ENCODE data around the gene ARHGAP28.

The ARHGAP28 gene

DNA sequence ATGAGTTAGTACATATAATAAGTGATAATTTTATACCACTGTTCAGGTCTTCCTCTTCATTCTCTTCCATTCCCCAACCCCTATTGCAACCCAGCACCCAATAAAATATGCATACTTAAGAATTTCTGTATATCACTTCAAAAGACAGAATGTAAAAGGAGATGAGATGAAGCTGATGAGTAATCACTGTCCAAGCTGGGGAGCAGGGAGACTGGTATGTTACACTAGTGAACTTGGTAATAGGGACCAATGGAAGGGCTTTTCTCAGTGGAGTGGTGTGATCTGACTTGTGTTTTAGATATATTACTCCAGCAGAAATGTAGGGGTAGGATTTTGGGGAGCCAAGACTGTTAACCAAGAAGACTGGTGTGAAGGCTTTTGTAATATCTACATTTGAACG, 18.0 kb upstream of the ARHGAP28 start:
- TF ChIP-seq CTCF (IDR thresholded peaks at IDR 0.05; ENCODE audit: low read depth, low read length), result no peak

DNA sequence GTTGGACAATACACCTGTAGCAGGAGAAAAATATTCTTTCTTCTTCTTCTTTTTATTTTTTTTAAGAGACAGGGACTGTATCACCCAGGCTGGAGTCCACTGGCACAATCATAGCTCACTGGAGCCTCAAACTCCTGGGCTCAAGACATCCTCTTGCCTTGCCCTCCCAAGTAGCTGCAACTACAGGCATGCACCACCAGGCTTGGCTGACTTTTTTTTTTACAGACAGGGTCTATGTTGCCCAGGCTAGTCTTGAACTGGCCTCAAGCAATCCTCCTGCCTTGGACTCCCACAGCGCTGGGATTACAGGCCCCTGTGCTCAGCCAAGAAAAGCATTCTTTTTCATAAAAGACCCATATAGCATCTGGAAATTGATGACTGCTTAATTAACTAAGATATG, 17.1 kb upstream of the ARHGAP28 start:
- H3K4me3 ChIP-seq (ENCODE audit: low read depth, low read length), result no peak overlapping the region
- no peak for TF ChIP-seq CTCF (IDR thresholded peaks at IDR 0.05; ENCODE audit: low read depth, low read length)

More for the DNA sequence above, 18.0 kb upstream of the ARHGAP28 start:
- no peak overlapping the region for H3K4me3 ChIP-seq (ENCODE audit: low read depth, low read length)

- no peak for TF ChIP-seq CTCF (IDR thresholded peaks at IDR 0.05; ENCODE audit: low read depth, low read length)
- H3K4me3 ChIP-seq (ENCODE audit: low read depth, low read length), result no peak overlapping the region
Measured at GRCh38 chr18:6714010-6714409, 15.5 kb upstream of the ARHGAP28 start.

DNA sequence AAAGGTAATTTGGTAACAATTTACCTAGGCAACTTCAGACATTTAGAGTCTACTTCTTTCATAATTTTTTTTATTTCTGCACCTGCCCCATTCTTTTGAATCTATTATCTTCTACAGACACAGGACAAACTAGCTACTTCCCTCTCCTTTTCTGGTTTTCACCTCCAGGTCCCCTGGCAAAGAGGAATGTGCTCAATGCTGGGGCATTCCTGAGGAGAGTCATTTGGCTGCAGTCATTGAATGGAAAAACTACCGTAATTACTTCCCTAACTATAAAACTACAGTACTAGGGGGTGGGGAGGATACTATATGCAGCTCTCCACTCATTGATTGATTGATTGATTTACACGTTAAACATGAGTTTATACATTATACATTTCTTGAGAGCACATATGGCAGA, 11.2 kb upstream of the ARHGAP28 start:
- no peak for TF ChIP-seq CTCF (IDR thresholded peaks at IDR 0.05; ENCODE audit: low read depth, low read length)
- no peak overlapping the region for H3K4me3 ChIP-seq (ENCODE audit: low read depth, low read length)

GRCh38 chr18:6719098-6719846, 10.2 kb upstream of the ARHGAP28 start:
- H3K4me3 ChIP-seq (ENCODE audit: low read depth, low read length), result no peak overlapping the region
- no peak for TF ChIP-seq CTCF (IDR thresholded peaks at IDR 0.05; ENCODE audit: low read depth, low read length)

DNA sequence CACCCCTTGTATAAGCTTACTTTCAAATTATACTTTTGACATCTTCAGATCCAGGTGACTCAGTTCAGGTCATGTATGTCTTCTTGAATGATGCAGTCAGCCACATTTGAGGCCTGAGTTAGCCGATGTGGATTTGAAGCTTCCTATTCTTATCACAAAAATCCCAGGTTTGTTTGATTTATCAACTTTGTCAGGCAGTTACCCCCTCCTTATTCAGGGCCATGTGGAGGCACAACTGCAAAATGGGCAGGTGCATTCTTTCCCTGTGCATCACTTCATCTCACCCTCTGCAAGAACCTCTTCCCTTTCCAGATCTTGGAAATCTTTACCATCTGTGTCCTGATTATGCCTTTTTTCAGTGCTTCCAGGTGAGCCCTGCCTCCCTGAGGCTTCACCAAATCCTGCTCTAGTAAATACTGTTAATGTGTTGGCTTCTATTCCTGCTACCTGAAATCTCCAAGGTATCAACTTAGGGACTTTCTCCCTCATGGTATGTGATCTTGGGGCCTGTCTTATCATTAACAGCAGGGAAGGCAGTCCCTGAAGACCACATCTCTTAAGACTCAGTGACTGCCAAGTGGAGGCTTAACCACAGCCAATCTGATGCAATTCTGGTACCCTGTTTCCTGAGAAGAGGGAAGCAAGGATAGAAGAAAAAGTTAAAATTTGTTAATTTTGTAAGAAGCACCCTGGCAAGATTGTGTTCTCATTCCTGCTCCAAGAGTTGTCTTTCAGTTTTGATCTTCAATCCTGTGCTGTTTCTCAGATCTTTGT, 9.4 kb upstream of the ARHGAP28 start:
- TF ChIP-seq CTCF (IDR thresholded peaks at IDR 0.05; ENCODE audit: low read depth, low read length), result no peak
- H3K4me3 ChIP-seq (ENCODE audit: low read depth, low read length), result no peak overlapping the region

GRCh38 chr18:6721755-6722154, 7.8 kb upstream of the ARHGAP28 start:
- TF ChIP-seq CTCF (IDR thresholded peaks at IDR 0.05; ENCODE audit: low read depth, low read length), result no peak
- no peak overlapping the region for H3K4me3 ChIP-seq (ENCODE audit: low read depth, low read length)

Measured in WI38 (cell line).